HG02981 (cell line): ENCODE results near the gene AGPAT3.

ENCODE experiments used
- ATAC-seq: cut with Tn5 transposase; IDR thresholded peaks from one replicate; pipeline ENCODE4 v1.9.1; 2021; ENCODE audit warnings: mild to moderate bottlenecking, moderate library complexity; ENCODE audit not compliant: unreplicated experiment

Gene AGPAT3

GRCh38 chr21:43905726-43906455 lies 40.9 kb downstream of the AGPAT3 start:
- ATAC-seq: no peak

- ATAC-seq: no peak
Measured at GRCh38 chr21:43906585-43907370, 41.8 kb downstream of the AGPAT3 start.

GRCh38 chr21:43907751-43908150 lies 42.7 kb downstream of the AGPAT3 start:
- ATAC-seq: no peak

- no peak for ATAC-seq
Measured at GRCh38 chr21:43908167-43908566, 43.1 kb downstream of the AGPAT3 start.

GRCh38 chr21:43909741-43910400 lies 44.8 kb downstream of the AGPAT3 start:
- ATAC-seq: no peak

- no peak for ATAC-seq
Measured at GRCh38 chr21:43910460-43910859, 45.4 kb downstream of the AGPAT3 start.

- no peak for ATAC-seq
Measured at GRCh38 chr21:43911015-43911934, 46.3 kb downstream of the AGPAT3 start.

- no peak for ATAC-seq
Measured at GRCh38 chr21:43911935-43912487, 47.0 kb downstream of the AGPAT3 start.

- no peak for ATAC-seq
Measured at GRCh38 chr21:43912500-43912899, 47.5 kb downstream of the AGPAT3 start.

- ATAC-seq: no peak
Measured at GRCh38 chr21:43912910-43913309, 47.9 kb downstream of the AGPAT3 start.

- ATAC-seq: no peak
Measured at GRCh38 chr21:43913928-43914327, 48.9 kb downstream of the AGPAT3 start.

GRCh38 chr21:43916076-43916475 lies 51.1 kb downstream of the AGPAT3 start:
- ATAC-seq: no peak

- ATAC-seq: no peak
Measured at GRCh38 chr21:43916691-43917514, 51.9 kb downstream of the AGPAT3 start.

- no peak for ATAC-seq
Measured at GRCh38 chr21:43917515-43918384, 52.7 kb downstream of the AGPAT3 start.

GRCh38 chr21:43918385-43918947 lies 53.4 kb downstream of the AGPAT3 start:
- no peak for ATAC-seq

- ATAC-seq: no peak
Measured at GRCh38 chr21:43919283-43919682, 54.3 kb downstream of the AGPAT3 start.

- no peak for ATAC-seq
Measured at GRCh38 chr21:43919871-43920801, 55.1 kb downstream of the AGPAT3 start.
